Eye (tissue), 1 donor: ENCODE data around the gene TCL1B.

Experiments
- DNase-seq: peaks from one replicate; pipeline ENCODE4 v3.0.0-alpha.2; 2015

The TCL1B gene

DNA sequence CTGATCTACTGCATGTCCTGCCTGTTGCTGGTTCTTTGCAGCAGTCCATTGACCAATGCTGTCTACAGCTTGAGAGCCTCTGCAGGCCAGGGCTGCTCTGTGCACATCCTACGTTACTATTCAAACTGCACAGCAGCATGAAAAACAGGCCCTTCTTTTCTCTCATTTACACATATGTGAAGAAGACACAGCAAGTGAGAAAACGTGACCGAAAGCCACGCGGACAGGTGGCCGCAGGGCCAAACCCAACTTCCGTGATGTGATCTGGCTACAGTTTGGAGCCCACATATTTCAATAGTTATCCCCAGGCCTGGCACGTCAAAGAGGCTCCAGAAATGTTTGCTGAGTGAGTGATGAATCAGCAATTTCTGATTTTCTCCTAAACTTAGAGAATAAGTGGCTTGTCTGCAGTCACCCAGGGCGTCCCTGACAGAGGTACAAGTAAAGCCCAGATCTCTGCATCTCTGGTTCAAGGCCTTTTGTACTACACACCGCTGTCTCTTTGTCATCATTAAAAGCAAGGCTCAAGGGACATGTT lies 17.9 kb upstream of the TCL1B start:
- no peak for DNase-seq

DNA sequence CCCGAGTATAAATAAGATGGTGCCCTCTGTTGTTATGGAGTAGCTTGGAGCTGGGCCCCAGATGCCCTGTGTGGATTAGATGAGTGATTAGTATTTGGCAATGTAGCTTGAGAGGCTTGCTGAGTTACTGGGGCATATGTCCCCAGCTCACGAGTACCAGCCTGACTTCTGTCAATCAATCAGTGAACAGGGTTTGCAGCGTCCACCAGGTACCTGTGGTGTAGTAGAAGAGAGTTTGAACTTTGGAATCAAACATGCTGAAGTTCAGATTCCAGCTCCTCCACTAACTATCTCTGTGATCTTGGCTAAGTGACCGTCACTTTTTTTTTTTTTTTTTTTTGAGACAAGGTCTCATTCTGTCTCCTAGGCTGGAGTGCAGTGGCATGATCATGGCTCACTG lies 11.6 kb upstream of the TCL1B start:
- DNase-seq: no peak

GRCh38 chr14:95675486-95675885 lies 10.7 kb upstream of the TCL1B start:
- DNase-seq: peak; percentile 84

- no peak for DNase-seq
Observed at GRCh38 chr14:95677179-95677835, 8.9 kb upstream of the TCL1B start.

GRCh38 chr14:95679148-95679815 lies 6.9 kb upstream of the TCL1B start:
- DNase-seq: no peak

GRCh38 chr14:95679998-95680735 lies 6.1 kb upstream of the TCL1B start:
- DNase-seq: peak; percentile 25

GRCh38 chr14:95681153-95681552 lies 5.1 kb upstream of the TCL1B start:
- DNase-seq: no peak

GRCh38 chr14:95683793-95684192 lies 2.4 kb upstream of the TCL1B start:
- no peak for DNase-seq

GRCh38 chr14:95686935-95687334 lies 709 bp downstream of the TCL1B start:
- DNase-seq: no peak

DNA sequence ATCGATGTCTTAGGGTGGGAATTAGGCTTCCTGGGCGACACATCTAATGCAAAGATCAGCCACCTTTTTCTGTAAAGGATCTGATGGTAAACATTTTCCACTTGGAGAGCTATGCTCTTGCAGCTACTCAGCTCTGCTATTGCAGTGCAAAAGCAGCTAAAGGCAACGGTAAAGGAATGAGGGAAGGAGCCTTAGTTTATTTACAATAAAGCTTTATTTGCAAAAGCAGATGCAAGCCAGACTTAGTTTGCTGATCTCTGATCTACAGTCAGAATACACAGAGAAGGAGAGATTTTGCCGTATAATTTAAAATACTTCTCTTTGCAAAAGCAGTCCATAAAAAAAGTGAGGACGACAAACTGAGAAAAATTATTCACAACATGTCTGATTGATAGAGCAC lies 3.2 kb downstream of the TCL1B start:
- DNase-seq: no peak

DNA sequence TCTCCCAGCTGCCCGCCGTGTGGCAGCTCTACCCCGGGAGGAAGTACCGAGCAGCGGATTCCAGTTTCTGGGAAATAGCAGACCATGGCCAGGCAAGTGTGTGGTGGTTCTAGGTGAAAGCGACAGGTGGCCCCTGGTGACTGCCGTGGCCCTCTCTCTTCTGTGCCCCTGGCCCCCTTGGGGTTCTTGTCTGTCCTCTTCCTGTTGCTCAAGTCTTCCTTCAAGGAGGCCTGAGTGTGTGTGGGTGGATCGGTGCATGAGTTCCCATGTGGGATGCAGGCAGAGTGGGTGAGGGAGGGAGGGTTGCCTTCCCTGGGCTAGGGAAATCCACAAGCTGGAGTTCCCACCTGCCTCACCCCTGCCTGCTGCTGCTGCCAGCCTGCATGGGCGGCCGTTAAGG lies 4.6 kb downstream of the TCL1B start:
- DNase-seq: no peak

GRCh38 chr14:95691591-95691990 lies 5.4 kb downstream of the TCL1B start:
- DNase-seq: no peak

- DNase-seq: no peak
Observed at GRCh38 chr14:95692109-95692508, 5.9 kb downstream of the TCL1B start.

GRCh38 chr14:95695051-95695450 lies 8.8 kb downstream of the TCL1B start:
- no peak for DNase-seq

DNA sequence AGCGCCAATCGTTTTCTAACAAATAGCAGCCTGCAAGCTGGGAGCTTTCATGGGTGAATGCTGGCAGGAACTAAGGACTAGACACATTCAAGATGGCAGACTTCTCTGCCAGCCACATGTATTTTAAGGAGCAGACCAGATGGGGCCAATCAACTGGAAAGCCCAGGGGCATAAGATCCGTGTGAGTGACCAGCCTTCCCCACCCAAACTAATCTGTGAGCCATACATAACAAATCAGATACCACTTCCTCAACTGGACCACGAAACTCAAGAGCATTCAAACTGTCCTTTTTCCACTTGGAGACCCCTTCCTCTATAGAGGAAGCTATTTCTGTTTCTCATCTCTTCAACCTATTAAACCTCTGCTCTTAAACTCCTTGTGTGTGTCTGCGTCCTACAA lies 9.7 kb downstream of the TCL1B start:
- DNase-seq: no peak

DNA sequence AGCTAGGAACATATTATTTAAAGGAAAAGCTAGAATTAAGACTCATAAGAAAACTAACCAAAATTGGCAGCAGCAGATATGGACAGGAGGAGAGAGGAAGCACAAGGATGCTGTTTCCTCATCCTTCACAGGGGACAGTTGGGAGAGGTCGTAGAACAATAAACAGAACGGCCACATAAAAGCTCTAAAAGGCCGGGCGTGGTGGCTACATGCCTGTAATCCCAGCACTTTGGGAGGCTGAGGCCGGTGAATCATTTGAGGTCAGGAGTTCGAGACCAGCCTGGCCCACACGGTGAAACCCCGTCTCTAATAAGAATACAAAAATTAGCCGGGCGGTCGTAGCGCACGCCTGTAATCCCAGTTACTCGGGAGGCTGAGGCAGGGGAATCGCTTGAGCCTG lies 10.5 kb downstream of the TCL1B start:
- DNase-seq: no peak

DNA sequence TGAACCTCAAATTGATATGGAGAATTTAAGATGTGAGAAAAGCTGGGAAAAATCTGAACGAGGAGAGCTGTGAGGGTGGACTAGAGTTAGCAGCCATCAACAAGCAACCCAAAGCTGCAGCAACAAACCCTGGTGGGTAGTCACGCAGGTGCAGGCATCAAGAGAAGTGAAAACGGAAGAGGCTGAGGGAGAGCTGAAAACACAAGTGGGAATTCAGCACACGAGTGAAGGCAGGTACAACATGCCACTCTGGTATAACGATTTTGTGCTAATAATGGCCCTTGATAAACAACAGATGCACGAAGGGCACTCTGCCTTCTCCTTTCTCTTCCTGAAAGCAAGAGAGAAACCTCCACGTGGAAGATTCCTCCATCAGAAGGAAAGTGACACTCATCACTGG lies 11.5 kb downstream of the TCL1B start:
- no peak for DNase-seq

DNA sequence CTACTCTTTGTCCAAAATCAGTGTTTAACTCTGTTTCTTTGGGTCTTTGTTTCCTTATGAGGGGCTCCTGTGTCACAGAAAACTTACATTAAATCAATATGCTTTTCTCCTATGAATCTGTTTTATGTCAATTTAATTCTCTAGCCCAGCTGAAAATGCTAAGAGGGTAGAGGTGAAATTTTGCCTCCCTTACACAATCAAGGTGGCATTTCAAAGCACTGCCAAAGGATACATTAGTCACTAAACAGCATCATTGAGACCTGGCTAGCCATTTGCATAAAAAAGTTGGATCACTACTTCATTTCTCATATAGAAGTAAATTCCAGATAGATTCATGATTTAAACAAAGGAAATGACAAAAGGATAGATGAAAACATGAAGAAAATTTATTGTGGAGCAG lies 12.1 kb downstream of the TCL1B start:
- DNase-seq: no peak

GRCh38 chr14:95699412-95699811 lies 13.2 kb downstream of the TCL1B start:
- no peak for DNase-seq

DNA sequence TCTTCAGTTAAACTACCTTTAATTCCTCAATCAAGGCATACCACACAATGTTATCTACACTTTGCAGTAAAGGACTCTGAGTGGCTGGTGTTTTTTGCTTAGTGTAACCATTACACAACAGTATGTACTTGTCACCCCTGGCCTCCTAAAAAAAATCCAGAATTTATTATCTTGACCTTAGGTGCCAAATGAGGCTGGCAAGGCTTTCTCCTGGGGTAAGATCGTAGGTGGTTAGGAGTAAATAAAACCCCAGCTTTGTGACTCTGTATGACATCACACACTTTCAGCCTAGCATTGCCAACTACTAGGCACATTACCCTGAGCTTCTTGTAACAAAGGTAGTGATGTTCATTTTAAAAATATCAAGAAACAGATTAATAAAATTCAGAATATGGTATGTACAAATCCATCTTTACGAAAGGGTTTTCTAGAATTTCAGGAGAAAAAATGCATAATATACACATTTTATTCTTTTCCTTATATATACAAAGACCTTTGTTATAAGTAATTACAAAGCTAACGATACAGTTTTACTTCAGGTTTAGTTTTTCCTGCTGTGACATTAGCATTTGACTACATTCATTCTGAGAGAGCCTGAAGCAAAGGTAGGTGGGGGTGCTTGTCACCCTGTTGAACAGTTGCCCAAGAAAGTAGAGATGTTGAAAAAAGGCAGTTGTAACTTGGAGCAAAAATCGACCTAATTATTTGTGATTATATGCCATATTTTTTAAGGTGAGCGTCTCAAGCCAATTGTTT lies 14.2 kb downstream of the TCL1B start:
- DNase-seq: no peak

GRCh38 chr14:95701846-95702221 lies 15.6 kb downstream of the TCL1B start:
- DNase-seq: peak; percentile 79

- no peak for DNase-seq
Observed at GRCh38 chr14:95703341-95703740, 17.1 kb downstream of the TCL1B start.

DNA sequence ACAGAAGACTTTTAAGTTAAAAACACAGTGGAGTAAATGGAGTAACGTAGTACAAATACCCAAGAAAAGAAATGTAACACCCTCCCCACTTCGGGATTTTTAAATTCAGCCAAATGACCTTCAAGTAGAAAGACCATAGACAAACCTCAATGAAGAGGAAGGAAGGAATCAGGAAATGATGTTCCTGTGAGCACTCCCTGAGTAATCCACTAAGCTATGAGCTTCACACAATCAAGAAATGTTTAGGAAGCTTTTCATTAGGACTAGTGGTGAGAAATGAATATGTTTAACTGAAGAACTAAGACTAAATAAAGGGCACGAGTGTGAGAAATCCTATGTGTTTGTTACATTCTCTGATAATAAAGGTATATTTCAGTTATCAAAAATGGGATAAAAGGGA lies 17.6 kb downstream of the TCL1B start:
- DNase-seq: no peak
